HG03159 (cell line): ENCODE data around the gene STIMATE.

ENCODE experiments used
- ATAC-seq: cut with Tn5 transposase; IDR thresholded peaks from one replicate; pipeline ENCODE4 v1.9.1; 2021; ENCODE audit warnings: mild to moderate bottlenecking, moderate library complexity; ENCODE audit not compliant: unreplicated experiment

Gene STIMATE

GRCh38 chr3:52824037-52824436 lies 73.3 kb downstream of the STIMATE start:
- ATAC-seq = no peak

DNA sequence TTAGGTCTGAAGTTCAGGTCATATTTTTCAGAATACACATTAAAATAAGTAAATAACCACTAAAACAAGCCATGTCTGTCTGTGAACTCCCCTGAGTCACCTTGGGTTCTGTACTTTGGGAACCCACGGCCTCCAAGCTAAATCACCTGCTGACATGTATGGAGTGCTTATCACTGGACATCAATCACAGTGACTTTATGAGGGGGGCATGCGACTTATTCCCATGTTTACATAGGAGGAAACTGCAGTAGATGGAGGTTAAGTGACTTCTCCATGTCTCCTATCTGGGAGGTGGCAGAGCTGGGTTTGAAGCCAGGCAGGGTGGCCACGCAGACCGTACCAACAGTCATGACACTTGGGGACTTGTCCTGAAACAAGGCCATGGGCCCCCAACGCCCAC lies 75.0 kb downstream of the STIMATE start:
- ATAC-seq = no peak

DNA sequence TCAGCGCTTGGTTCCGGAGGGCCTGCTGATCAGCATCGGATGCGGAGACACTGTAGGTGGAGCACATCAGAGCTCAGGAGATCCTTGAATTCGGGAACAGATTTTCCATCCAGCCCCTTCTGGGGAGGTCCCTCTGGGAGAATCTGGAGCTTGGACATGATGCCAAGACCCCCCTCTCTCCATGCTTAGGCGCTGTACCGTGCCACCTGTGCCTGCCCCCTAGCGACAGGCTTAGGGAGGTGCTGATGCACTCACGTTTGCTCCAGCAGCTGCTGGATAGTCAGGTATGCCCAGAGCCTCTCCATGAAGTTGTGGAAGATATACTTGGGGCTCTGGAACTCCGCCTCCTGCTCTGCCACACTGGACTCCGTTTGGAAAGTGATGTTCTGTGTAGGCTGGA lies 76.6 kb downstream of the STIMATE start:
- ATAC-seq = no peak

- ATAC-seq = no peak
Measured at GRCh38 chr3:52819936-52820335, 77.4 kb downstream of the STIMATE start.

DNA sequence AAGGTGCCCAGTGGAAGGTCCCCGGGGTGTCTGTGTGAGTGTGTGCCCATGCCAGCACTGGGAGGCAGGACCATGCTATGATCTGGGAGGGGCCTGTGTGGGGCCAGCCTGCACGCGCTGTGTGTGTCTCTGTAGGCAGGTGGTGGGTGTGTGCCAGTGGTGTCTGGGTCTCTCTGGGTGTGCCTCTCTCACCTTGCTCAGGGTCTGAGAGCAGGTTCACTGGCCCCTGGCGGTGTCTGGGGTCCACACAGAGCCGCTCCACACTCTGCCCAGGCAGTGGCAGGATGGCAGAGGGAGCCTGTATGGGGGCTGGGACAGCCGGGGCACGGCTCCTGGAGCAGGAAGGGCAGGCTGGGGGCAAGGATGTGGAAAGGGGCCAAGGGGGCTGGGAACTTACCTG lies 79.5 kb downstream of the STIMATE start:
- no peak for ATAC-seq

GRCh38 chr3:52817221-52817620 lies 80.1 kb downstream of the STIMATE start:
- ATAC-seq = no peak

DNA sequence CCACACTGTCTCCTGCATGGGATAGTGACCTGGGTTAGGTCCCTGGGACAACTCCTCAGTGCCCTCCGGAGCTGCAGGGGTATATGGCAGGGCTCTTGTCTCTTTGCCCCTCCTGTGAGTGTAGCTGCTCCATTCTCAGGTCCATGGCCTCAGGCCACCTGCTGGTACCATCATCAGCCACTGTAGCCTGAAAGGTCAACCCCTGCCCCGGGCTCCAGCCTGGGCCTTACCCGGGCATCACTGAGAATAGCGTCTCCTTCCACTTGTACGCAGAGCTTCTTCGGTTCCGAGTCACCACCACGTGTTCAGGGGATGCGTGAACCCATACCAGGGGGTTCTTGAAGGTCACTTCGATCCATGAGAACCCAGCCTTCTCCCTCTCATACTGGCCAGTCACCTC lies 80.7 kb downstream of the STIMATE start:
- no peak for ATAC-seq

GRCh38 chr3:52816199-52816598 lies 81.1 kb downstream of the STIMATE start:
- ATAC-seq = no peak

GRCh38 chr3:52813810-52814209 lies 83.5 kb downstream of the STIMATE start:
- no peak for ATAC-seq

DNA sequence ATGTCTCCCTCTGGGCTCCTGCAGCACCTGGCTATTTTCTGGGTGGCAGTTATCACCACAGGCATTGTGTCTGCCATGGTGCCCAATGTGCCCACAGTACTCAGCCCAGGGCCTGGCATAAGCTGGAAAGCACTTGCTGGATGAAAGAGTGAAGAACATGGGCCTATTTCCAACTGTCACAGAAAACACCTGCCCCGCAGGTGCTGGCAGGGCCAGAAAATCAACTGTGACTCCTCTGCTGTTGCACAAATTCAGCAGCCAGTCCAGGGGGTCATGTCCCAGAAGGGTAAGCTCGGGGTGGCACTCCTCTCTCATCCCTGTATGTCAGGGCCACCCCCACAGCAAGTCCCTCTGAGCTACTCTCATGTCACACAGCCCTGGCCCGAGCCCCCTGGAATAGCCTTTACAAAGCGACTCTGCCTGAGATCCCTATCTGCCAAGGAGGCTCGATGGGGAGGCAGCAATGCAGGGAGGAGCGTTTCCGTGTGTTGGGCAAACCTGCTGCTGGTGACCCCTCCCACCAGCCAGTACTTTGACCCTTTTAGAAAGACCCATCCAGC lies 85.8 kb downstream of the STIMATE start:
- ATAC-seq = no peak

DNA sequence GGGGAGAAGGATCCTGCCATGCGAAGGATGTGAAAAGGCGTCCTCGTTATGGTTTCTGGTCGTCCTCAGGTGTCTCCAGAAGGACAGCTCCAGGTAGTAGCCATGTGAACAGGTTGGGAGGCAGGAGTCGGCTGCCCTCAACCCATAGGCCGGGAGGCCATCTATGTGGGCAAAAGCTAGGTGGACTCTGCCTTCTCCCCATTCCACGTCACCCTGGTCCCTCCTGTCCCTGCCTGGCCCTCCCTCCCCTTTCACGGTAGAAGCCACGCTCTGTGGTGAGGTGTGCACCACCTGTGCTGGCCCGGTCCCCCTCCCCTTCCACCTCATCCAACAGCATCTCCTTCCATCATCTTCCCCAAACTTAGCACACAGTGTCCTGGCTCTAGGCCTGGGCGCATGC lies 86.4 kb downstream of the STIMATE start:
- no peak for ATAC-seq

- ATAC-seq = no peak
Measured at GRCh38 chr3:52809662-52810377, 87.5 kb downstream of the STIMATE start.

GRCh38 chr3:52809149-52809548 lies 88.2 kb downstream of the STIMATE start:
- ATAC-seq = no peak

DNA sequence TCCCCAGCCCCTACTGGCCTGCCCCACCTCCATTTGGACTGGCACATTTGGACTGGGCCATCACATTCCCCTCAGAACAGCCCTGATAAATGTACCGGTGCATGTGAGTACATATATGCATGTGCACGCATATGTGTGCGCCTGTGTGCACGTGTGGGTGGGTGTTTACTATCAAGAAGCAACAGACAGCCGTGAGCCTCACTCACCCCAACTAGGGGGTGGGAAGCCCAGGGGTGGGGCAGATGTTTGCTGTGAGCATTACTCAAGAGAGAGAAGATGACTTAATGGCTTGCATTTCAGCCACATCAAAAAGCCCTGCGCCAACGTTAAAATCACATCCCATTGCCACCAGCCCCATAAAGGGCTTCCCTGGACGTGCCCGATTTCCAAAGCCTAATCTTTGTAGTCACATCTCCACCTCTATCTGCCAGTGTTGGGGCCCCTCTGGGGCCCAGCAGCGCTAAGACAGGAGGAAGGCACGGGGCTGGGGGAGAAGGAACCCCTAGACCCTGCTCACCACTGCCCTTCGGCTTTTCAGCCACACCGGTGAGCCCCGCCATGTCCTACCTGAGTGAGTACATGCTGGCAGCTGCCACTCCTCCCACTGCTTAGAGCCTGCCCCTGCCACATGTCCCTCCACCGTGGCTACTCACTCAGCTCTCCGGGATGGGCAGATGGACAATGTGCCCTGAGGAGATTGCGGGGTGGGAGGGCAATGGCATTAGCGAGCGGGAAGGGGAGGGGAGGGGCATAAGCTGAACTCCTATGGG lies 91.9 kb downstream of the STIMATE start:
- no peak for ATAC-seq

- no peak for ATAC-seq
Measured at GRCh38 chr3:52801839-52802238, 95.5 kb downstream of the STIMATE start.

- ATAC-seq = no peak
Measured at GRCh38 chr3:52800079-52800478, 97.3 kb downstream of the STIMATE start.

DNA sequence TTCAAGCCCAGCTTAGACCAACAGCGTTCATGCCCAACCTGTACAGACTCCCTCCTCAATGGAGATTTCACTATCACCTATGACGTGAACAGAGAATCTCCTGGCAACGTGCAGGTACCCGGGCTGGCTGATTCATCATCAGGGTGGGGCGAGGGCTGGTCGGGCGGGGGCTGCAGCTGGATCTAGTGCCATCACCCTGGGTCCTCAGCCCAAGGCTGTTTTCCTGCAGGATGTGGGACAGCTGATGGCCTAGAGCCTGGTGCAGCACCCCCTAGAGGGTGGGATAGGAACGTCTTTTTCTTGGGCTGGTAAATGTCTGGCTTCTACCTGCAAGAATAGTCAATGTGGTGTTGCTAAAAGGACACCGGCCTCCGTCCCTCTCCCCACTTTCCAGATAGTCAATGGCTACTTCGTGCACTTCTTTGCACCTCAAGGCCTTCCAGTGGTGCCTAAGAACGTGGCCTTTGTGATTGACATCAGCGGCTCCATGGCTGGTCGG lies 98.3 kb downstream of the STIMATE start:
- no peak for ATAC-seq

DNA sequence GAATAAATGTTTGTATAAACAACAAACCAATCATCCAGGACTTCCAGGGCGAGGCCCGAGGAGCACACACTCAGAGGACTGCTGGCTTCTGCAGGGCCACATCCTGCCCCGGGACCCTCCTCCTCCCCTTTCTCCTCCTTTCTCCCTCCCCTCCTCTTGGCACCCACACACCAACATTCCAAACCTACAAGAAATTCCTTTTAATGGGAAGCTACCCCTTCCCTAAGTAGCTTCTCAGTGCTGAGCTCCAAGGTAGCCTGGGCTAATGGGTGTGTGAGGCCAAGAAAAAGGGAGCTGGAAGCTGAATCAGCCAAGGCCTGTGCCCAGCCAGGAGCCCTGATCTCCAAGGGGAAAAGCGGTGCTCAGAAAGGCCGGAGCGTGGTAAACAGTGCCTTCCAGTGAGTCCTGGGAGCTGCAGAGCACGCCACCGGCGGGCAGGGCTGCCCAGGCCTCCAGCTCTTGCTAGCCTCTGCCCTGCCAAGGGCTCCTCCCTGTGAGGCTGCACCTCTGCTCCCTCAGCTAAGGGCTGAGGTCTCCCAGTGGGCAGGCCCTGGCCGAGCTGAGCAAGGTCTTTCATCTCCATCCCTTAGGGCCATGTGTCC lies 98.9 kb downstream of the STIMATE start:
- ATAC-seq = no peak

DNA sequence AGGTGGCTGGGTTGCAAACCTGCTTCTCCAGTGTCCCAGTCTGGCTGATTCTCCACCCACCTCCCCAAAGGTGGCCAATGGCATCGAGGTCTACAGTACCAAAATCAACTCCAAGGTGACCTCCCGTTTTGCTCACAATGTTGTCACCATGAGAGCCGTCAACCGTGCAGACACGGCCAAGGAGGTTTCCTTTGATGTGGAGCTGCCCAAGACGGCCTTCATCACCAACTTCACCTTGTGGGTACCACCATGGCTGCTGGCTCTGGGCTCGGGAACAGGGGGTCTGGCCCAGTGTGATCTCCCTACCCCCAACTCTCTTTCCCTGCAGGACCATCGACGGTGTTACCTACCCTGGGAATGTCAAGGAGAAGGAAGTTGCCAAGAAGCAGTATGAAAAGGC lies 100.9 kb downstream of the STIMATE start:
- no peak for ATAC-seq

DNA sequence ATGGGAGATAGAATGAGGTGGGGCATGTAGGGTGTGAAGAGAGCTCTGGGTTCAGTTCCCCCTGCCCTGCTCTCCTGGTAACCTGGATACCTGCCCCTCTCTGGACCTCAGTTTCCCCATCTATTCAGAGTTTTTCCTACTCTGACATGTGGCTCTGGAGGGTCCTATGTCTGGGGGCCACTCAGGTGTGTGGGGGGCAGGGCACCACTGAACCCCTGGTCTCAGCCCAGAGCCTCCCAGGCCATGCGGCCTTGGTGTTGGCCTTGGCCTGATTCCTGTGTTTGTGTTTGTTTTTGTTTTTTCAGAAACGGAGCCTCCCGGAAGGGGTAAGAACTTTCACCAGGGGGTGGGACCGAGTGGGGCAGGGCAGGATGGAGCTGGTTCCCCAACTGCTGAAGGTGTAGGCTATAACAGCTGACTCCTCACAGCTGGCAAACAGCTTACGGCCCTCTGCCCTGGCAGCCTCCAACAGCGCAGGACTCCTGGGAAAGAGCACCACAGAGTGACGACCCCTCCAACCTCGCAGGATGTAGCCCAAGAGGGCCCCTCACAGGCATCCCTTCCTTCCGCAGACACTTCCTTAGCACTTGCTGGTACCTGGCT lies 101.9 kb downstream of the STIMATE start:
- ATAC-seq = no peak

GRCh38 chr3:52794612-52795099 lies 102.7 kb downstream of the STIMATE start, which contains the start of gene ITIH3:
ITIH3 (plus strand) TSS chr3:52794796; CDS start chr3:52794804, 8 bp downstream.
- ATAC-seq = no peak
